ENCODE data around the gene NPRL2.

The NPRL2 gene

GRCh38 chr3:50298836-50299637 lies 51.5 kb downstream of the NPRL2 start, which contains the start of the genes HYAL3 and NAA80:
HYAL3 (minus strand) TSS chr3:50299405; CDS start chr3:50295602, 3,803 bp downstream.
NAA80 (minus strand) TSS chr3:50299405; CDS start chr3:50297463, 1,942 bp downstream.
- no peaks in the 10 kb centered on the region for H3K27me3 ChIP-seq (ENCODE audit: control insufficient read depth, insufficient read depth, low read length)
- no peaks in the 10 kb centered on the region for H3K36me3 ChIP-seq (ENCODE audit: control insufficient read depth, low read depth, low read length)
- H3K4me1 ChIP-seq (ENCODE audit: control insufficient read depth, low read depth, low read length): peaks cover 18% of the 10 kb centered on the region
- no peaks in the 10 kb centered on the region for H3K9me3 ChIP-seq (ENCODE audit: control insufficient read depth, low read depth, low read length)
- H3K4me3 ChIP-seq (ENCODE audit: low read length): peak within 1 kb of the TSS; percentile 92
- peak within 1 kb of the TSS; percentile 40 for H3K9ac ChIP-seq (ENCODE audit: low read length)
- no peak within 1 kb of the TSS for H3K27ac ChIP-seq (ENCODE audit: low read length)

GRCh38 chr3:50297896-50298725 lies 52.5 kb downstream of the NPRL2 start:
- Histone ChIP-seq H3K27me3 (ENCODE audit: control insufficient read depth, insufficient read depth, low read length) (no peaks in the 10 kb centered on the region), H3K9me3 (ENCODE audit: control insufficient read depth, low read depth, low read length) (no peaks in the 10 kb centered on the region), H3K4me1 (ENCODE audit: control insufficient read depth, low read depth, low read length) (peaks cover 10% of the 10 kb centered on the region), H3K27ac (ENCODE audit: low read length) (no peak overlapping the region), H3K36me3 (ENCODE audit: control insufficient read depth, low read depth, low read length) (no peaks in the 10 kb centered on the region), H3K9ac (ENCODE audit: low read length) (no peak overlapping the region), H3K4me3 (ENCODE audit: low read length) (peak overlapping the region; percentile 92)

- Histone ChIP-seq H3K4me3 (ENCODE audit: low read length) (no peak overlapping the region), H3K27ac (ENCODE audit: low read length) (no peak overlapping the region), H3K9ac (ENCODE audit: low read length) (no peak overlapping the region), H3K4me1 (ENCODE audit: control insufficient read depth, low read depth, low read length) (peaks cover 11% of the 10 kb centered on the region), H3K27me3 (ENCODE audit: control insufficient read depth, insufficient read depth, low read length) (no peaks in the 10 kb centered on the region), H3K9me3 (ENCODE audit: control insufficient read depth, low read depth, low read length) (no peaks in the 10 kb centered on the region), H3K36me3 (ENCODE audit: control insufficient read depth, low read depth, low read length) (no peaks in the 10 kb centered on the region)
Measured at GRCh38 chr3:50297384-50297775, 53.2 kb downstream of the NPRL2 start.

Measured in iPS-18a (cell line).